Gastroesophageal sphincter (tissue), 3 donors: Measurements from ENCODE around the gene CHKB.

ENCODE experiments used
- CTCF ChIP-seq, 4 experiments: fragments of 200-600 bp in 2 of 4; fragments of 450-650 bp in 2 of 4; sonication (generic) in 1 of 4; IDR thresholded peaks; one replicate each; pipeline ENCODE4 v1.5.1; 2017 to 2019; ENCODE audit warnings: antibody characterized with exemption in 4 of 4, mild to moderate bottlenecking in 2 of 4, moderate library complexity in 2 of 4
- EP300 ChIP-seq: sonication (generic); formaldehyde crosslinking; IDR thresholded peaks from one replicate; pipeline ENCODE4 v1.6.1; 2017; ENCODE audit warnings: antibody characterized with exemption, mild to moderate bottlenecking
- POLR2A ChIP-seq, 2 donors: fragments of 450-650 bp; IDR thresholded peaks; one replicate each; pipeline ENCODE4 v1.6.1; 2017; ENCODE audit warnings: antibody characterized with exemption in 2 of 2, mild to moderate bottlenecking in 2 of 2, moderate library complexity in 1 of 2

- TF ChIP-seq POLR2A (IDR thresholded peaks at IDR 0.05) = no peak
- TF ChIP-seq CTCF (IDR thresholded peaks at IDR 0.05) = no peak
- no peak for TF ChIP-seq EP300
Measured at GRCh38 chr22:50613291-50613981, 30.8 kb upstream of the CHKB start.
